Brain microvascular endothelial cell (primary cell): ENCODE measurements around the gene SPTA1.
"Not testable (repeated sequence)": the region's sequence is repeated elsewhere in the genome, so short reads cannot be mapped to it uniquely, and the experiment has no call there.

ENCODE experiments used
- DNase-seq: peaks from one replicate; pipeline ENCODE4 v3.0.0-alpha.2; 2020
- H3K27ac ChIP-seq: fragments of 250-450 bp; sonication (Bioruptor Pico); 2 replicates; pipeline ENCODE4 v1.5.1; 2020; ENCODE audit warnings: mild to moderate bottlenecking, moderate library complexity
- H3K27me3 ChIP-seq: fragments of 250-450 bp; sonication (Bioruptor Pico); replicated peaks from 2 replicates; pipeline ENCODE4 v1.5.1; 2020; ENCODE audit warnings: mild to moderate bottlenecking
- H3K36me3 ChIP-seq: fragments of 250-450 bp; sonication (Bioruptor Pico); replicated peaks from 2 replicates; pipeline ENCODE4 v1.5.1; 2020; ENCODE audit warnings: mild to moderate bottlenecking
- H3K4me3 ChIP-seq: 2 replicates; pipeline ENCODE4 v1.5.1; 2011; ENCODE audit warnings: low read depth, mild to moderate bottlenecking, control low read depth, low read length, moderate library complexity
- CTCF ChIP-seq: IDR thresholded peaks from 2 replicates; pipeline ENCODE4 v1.5.1; 2011; ENCODE audit warnings: low read depth, mild to moderate bottlenecking, moderate library complexity, low read length, control low read depth, inconsistent platforms; ENCODE audit errors: missing control alignments
- in situ Hi-C: cut with HindIII; loops from 2 replicates; pipeline ENCODE4 v1.10.0; 2017; ENCODE audit warnings: low sequenced_read_pairs, low pct_ligation_motif_present

SPTA1 gene

DNA sequence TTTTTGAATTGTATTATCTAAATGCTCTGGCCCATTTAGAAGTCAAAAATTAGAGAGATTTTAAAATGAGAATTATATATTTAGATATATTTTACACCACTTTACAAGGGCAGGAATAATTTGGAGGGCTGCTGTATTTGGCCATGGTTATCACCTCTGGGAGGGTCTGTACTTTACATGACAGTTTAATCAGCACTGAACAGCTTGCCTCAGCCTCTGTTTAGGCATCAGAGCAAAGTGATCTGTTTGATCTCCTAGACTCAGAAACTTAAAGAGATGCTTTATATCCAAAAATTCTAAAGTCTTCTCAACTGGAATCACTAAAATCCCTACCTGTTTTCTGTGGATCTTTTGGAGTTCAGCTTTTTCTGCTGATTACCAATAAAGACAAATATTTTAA is 5.4 kb upstream of the SPTA1 start:
- H3K27ac ChIP-seq = no peak overlapping the region
- in situ Hi-C loops = no loop called here
- TF ChIP-seq CTCF = no peak
- no peak overlapping the region for H3K4me3 ChIP-seq
- no peak for DNase-seq
- H3K27me3 ChIP-seq = no peaks in the 10 kb centered on the region
- H3K36me3 ChIP-seq = no peaks in the 10 kb centered on the region

- H3K36me3 ChIP-seq, H3K27ac ChIP-seq, DNase-seq, H3K27me3 ChIP-seq, H3K4me3 ChIP-seq, in situ Hi-C loops: not testable (repeated sequence)
Observed at GRCh38 chr1:158691149-158691548, 4.6 kb upstream of the SPTA1 start.

- no peaks in the 10 kb centered on the region for H3K27me3 ChIP-seq
- in situ Hi-C loops = no loop called here
- no peak for DNase-seq
- no peak for TF ChIP-seq CTCF
- H3K36me3 ChIP-seq = no peaks in the 10 kb centered on the region
- H3K4me3 ChIP-seq = no peak overlapping the region
- no peak overlapping the region for H3K27ac ChIP-seq
Observed at GRCh38 chr1:158689875-158690274, 3.4 kb upstream of the SPTA1 start.

DNA sequence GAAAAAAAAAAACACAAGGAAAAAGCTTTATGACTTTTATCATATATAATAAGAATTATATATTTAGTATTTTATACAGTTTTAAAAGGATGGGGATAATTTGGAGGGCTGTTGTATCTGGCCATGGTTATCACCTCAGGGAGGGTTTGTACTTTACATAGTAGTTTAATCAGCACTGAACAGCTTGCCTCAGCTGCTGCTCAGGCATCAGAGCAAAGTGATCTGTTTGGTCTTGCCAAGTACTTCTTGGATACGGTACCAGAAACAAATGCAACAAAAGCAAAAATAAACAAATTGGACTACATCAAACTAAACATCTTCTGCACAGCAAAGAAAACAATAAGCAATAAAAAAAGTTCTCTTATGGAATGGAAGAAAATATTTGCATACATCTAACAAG is 2.6 kb upstream of the SPTA1 start:
- TF ChIP-seq CTCF = no peak
- Histone ChIP-seq H3K27me3 (no peaks in the 10 kb centered on the region), H3K36me3 (no peaks in the 10 kb centered on the region), H3K4me3 (no peak overlapping the region), H3K27ac (no peak overlapping the region)
- in situ Hi-C loops = no loop called here
- no peak for DNase-seq

- in situ Hi-C loops, DNase-seq, H3K36me3 ChIP-seq: not testable (repeated sequence)
Observed at GRCh38 chr1:158688343-158688742, 1.8 kb upstream of the SPTA1 start.

DNA sequence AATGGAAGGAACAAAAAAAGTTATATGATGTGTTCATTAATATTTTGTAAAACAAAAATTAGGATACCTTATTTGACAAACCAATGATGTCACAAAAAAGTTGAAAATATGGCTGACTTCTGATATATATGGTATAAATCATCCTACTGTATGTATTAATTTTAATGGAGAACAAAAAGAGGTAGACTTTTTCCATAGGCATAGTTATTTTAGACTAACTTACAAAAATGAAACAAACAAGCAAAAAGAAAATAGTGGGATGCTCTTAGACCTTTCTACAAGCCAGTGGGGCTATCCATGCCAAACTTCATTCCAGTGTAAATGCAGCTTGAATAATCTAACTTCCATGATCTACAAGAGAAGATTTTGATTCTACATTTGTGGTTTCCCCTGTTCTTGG is 522 bp upstream of the SPTA1 start:
- H3K27me3 ChIP-seq = no peaks in the 10 kb centered on the region
- H3K36me3 ChIP-seq = no peaks in the 10 kb centered on the region
- DNase-seq = no peak
- TF ChIP-seq CTCF = no peak
- H3K4me3 ChIP-seq = no peak overlapping the region
- in situ Hi-C loops = no loop called here
- no peak overlapping the region for H3K27ac ChIP-seq

More at GRCh38 chr1:158688343-158688742, 1.8 kb upstream of the SPTA1 start:
- H3K27ac ChIP-seq, H3K27me3 ChIP-seq, H3K4me3 ChIP-seq: not testable (repeated sequence)

DNA sequence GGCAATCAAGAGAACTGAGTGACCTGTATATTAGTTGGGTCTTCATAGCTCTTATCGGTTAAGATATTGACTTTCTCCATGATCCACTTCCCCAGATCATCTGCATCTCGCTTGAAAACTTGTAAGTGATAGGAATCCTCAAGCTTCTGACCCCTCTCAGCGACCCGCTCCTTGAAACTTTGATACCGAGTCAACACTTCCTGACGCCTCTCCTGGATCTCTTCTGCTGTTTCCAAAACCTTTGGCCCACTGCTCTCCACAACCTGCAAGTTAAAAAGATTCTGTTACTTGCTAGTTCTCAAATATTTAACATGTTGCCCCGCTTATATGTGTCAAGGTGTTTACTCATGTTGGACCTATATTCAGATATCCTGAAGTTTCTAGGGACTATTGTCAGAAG is 1.4 kb downstream of the SPTA1 start:
- no peak for DNase-seq
- H3K4me3 ChIP-seq = no peak overlapping the region
- H3K27ac ChIP-seq = no peak overlapping the region

More for the DNA sequence above, 1.4 kb downstream of the SPTA1 start:
- no peak for TF ChIP-seq CTCF
- in situ Hi-C loops = no loop called here
- Histone ChIP-seq H3K36me3 (no peaks in the 10 kb centered on the region), H3K27me3 (no peaks in the 10 kb centered on the region)
